Measurements from ENCODE around the gene DENND4B.
A peak's percentile ranks its signal among the peaks of the same experiment; 100 is the strongest.

DENND4B gene

DNA sequence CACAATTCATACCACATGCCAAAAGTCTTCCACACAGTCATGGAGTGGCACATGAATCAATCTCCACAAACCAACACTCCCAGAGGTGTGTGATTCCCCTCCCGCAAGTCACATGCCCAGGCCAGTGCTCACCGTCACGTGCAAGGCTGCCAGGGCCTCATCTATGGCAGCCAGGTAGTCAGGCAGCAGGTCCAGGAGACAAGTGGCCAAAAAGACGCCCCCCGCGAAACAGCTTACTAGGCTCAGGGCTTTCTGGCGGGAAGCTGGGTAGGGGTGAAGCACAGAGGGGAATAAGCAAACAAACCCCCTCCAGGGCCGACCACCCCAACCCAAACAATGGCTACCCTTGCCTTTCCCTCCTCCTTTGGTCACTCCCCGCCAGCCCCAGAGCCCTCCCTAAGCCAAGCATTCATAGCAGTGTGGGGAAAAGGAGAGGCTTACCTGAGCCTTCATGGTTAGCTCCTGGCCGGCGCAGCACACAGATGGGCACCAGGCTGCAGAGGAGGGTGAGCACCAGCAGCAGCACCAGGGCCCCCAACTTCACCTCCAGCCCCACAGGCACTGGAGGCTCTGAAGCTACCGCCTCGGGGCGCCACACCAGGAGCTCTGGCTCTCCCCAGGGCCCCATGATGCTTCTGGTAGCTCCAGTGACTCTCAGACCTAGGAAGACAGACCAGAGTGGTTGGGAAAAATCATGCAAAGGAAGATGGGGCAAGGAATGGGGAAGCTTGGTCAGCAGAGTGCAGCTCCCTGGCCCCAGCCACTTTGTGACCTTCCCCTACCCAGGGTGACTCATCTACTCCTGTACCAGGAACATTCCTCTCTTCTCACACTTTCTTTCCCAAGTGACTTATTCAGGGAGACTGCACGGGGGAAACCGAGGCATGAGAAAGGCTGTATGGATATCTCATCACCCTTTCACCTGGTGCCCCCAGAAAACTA, 15.8 kb upstream of the DENND4B start:
- TF ChIP-seq, protein P1, sequence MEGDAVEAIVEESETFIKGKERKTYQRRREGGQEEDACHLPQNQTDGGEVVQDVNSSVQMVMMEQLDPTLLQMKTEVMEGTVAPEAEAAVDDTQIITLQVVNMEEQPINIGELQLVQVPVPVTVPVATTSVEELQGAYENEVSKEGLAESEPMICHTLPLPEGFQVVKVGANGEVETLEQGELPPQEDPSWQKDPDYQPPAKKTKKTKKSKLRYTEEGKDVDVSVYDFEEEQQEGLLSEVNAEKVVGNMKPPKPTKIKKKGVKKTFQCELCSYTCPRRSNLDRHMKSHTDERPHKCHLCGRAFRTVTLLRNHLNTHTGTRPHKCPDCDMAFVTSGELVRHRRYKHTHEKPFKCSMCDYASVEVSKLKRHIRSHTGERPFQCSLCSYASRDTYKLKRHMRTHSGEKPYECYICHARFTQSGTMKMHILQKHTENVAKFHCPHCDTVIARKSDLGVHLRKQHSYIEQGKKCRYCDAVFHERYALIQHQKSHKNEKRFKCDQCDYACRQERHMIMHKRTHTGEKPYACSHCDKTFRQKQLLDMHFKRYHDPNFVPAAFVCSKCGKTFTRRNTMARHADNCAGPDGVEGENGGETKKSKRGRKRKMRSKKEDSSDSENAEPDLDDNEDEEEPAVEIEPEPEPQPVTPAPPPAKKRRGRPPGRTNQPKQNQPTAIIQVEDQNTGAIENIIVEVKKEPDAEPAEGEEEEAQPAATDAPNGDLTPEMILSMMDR (IDR thresholded peaks at IDR 0.05; ENCODE audit: control insufficient read depth, extremely low read depth, insufficient read depth), result no peak
- DNase-seq (ENCODE audit: low read depth), result no peak

DNA sequence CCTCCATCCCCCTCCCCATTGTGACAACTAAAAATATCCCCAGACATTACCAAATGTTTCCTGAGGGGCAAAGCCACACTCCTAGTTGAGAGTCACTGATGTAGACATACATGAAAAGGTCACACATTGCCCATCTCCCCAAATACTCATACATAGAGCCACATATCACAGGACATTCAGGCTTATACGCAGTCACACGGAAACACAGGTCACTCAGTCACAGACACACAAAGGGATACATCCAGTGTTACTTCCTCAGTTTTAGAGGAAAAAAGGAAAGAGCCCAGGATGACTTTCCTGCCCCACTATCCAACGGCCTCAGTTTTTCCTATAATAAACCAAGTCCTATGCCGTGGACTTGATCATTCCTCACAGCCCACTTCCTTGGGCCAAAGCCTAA, 14.9 kb upstream of the DENND4B start:
- TF ChIP-seq, protein P1 (IDR thresholded peaks at IDR 0.05; ENCODE audit: control insufficient read depth, extremely low read depth, insufficient read depth), result no peak
- no peak for DNase-seq (ENCODE audit: low read depth)
- H3K4me3 ChIP-seq (ENCODE audit: low read depth, low read length), result 0 out of 2 replicates have a peak overlapping the region, but pooled peaks have one; percentile 93

More for the DNA sequence above, 15.8 kb upstream of the DENND4B start:
- peak overlapping the region; percentile 93 for H3K4me3 ChIP-seq (ENCODE audit: low read depth, low read length)

GRCh38 chr1:153960206-153960605, 13.7 kb upstream of the DENND4B start:
- TF ChIP-seq, protein P1 (IDR thresholded peaks at IDR 0.05; ENCODE audit: control insufficient read depth, extremely low read depth, insufficient read depth), result no peak
- H3K4me3 ChIP-seq (ENCODE audit: low read depth, low read length), result no peak overlapping the region

DNA sequence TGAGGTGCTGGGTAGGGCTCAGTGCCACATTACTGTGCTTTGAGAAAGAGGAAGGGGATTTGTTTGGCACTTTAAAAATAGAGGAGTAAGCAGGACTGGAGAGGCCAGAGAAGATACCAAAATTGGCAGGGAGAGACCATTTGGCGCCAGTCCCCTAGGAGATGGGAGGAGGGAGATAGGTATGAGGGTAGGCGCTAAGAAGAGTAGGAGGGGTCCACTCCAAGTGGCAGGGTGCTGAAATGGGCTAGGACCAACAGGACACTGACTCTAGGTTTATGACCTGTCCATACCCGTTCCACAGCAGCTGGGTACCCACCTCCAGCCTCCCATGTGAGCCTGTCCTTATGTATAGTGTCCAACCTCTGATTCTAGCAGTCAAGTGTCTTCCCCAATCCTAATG, 12.9 kb upstream of the DENND4B start:
- DNase-seq (ENCODE audit: low read depth), result no peak
- H3K4me3 ChIP-seq (ENCODE audit: low read depth, low read length), result no peak overlapping the region
- TF ChIP-seq, protein P1 (IDR thresholded peaks at IDR 0.05; ENCODE audit: control insufficient read depth, extremely low read depth, insufficient read depth), result no peak

More at GRCh38 chr1:153960206-153960605, 13.7 kb upstream of the DENND4B start:
- DNase-seq (ENCODE audit: low read depth), result no peak

DNA sequence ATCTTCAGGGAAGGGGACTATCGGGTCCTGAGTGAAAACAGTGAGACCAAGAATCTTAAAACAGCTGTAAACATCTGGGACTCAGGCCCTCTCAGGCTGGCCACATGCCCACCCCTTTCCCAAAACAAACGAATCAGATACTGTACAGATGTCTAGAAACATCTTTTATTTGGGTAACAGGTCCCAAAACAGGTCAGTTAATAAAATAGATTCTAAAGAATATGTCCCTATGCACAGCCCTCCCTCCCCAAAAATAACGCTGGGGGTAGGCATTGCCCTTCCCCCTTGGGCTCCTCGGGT, 12.4 kb upstream of the DENND4B start:
- TF ChIP-seq, protein P1 (IDR thresholded peaks at IDR 0.05; ENCODE audit: control insufficient read depth, extremely low read depth, insufficient read depth), result no peak
- no peak for DNase-seq (ENCODE audit: low read depth)
- no peak overlapping the region; the same call in 1 of the 2 replicates for H3K4me3 ChIP-seq (ENCODE audit: low read depth, low read length)

DNA sequence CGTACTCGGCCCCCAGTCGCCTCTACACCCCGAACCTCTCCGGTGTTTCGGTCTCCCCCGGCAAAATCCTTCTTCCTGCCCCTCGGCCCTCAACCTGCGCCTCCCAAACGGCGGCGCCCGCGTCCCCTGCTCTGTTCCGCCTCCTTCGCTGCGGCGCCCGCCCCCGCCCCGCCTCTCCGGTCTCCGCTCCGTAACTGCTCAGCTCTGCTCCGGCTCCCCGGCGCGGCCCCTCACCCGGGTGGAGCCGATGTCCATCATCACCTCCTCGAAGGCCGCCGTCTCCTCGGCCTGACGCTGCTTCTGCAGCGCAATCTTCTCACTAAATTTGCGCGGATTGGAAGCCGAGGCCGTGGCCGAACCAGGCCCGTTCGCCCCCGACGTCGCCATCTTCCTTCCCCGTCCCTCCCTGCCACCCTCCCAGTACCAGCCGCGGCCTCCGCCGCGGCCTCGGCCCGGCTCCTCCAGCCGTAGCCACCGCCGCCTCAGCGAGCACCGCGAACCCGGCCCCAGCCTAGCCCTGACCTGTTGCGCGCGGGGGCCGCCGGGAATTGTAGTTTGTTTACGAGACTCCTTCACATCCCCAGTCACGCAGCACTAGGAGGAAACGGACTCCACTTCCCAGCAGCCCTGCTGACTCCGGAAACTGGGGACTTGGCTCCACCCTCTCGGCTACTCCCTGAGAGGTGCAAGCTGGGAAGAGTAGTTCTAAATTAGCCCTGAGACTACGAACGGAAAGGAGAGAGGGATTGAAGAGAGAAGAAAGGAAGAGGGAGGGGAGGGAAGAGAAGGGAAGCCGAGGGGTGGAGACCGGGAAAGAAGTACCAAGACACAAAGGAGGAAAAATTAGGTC, 11.8 kb upstream of the DENND4B start, which contains the start of gene CRTC2:
TSS of gene CRTC2 (minus strand) at position 502 of the 850 bp plus-strand sequence. CDS start at position 387, 115 bp downstream.
- peak; percentile 97 for DNase-seq (ENCODE audit: low read depth)
- TF ChIP-seq, protein P1 (IDR thresholded peaks at IDR 0.05; ENCODE audit: control insufficient read depth, extremely low read depth, insufficient read depth), result no peak; the same call in 1 of the 2 replicates
- peak within 1 kb of the TSS; percentile 92 for H3K4me3 ChIP-seq (ENCODE audit: low read depth, low read length)

Data from LNCaP clone FGC (cell line).